Mucosa of rectum (tissue), 2 donors: Measurements from ENCODE around the gene RYR3.

Experiments
- H3K27ac ChIP-seq, 2 donors: one replicate each; pipeline ENCODE4 v1.7.0; 2013; ENCODE audit warnings: inconsistent platforms in 2 of 2, low read depth in 2 of 2, low read length in 2 of 2
- H3K27me3 ChIP-seq, 2 donors: one replicate each; pipeline ENCODE4 v1.7.0; 2013; ENCODE audit warnings: low read length in 2 of 2; ENCODE audit not compliant: control insufficient read depth in 2 of 2, insufficient read depth in 2 of 2
- H3K36me3 ChIP-seq, 2 donors: one replicate each; pipeline ENCODE4 v1.7.0; 2013; ENCODE audit warnings: low read length in 2 of 2; ENCODE audit not compliant: control insufficient read depth in 2 of 2, insufficient read depth in 2 of 2
- H3K4me1 ChIP-seq, 2 donors: one replicate each; pipeline ENCODE4 v1.7.0; 2013; ENCODE audit warnings: low read length in 2 of 2, mild to moderate bottlenecking in 1 of 2; ENCODE audit not compliant: control insufficient read depth in 2 of 2, insufficient read depth in 2 of 2
- H3K4me3 ChIP-seq, 2 donors: one replicate each; pipeline ENCODE4 v1.7.0; 2013; ENCODE audit warnings: low read length in 2 of 2
- H3K9ac ChIP-seq, 2 donors: one replicate each; pipeline ENCODE4 v1.7.0; 2013; ENCODE audit warnings: low read length in 2 of 2, low read depth in 1 of 2, mild to moderate bottlenecking in 1 of 2
- H3K9me3 ChIP-seq, 2 donors: one replicate each; pipeline ENCODE4 v1.7.0; 2013; ENCODE audit warnings: low read length in 2 of 2; ENCODE audit not compliant: control insufficient read depth in 2 of 2
- donor health status: healthy.
- donor health status: Normal muscosa, but diverticular disease.

The RYR3 gene

DNA sequence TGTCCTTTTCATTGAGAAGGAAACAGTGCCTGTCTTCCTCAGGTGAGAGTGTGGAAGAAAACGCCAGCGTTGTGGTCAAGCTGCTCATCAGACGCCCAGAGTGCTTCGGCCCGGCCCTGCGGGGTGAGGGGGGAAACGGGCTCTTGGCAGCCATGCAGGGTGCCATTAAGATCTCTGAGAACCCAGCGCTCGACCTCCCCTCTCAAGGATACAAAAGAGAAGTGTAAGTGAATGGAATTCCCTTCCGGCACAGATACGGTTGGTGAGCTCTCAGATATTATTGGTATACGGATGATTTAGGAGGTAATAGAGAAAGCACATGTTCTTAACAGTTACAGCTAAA lies 411.9 kb downstream of the RYR3 start:
- H3K9ac ChIP-seq: no peak overlapping the region
- H3K4me1 ChIP-seq: no peaks in the 10 kb centered on the region
- no peak overlapping the region for H3K4me3 ChIP-seq
- H3K27ac ChIP-seq: no peak overlapping the region
- H3K27me3 ChIP-seq: no peaks in the 10 kb centered on the region
- no peaks in the 10 kb centered on the region for H3K36me3 ChIP-seq
- H3K9me3 ChIP-seq: no peaks in the 10 kb centered on the region

DNA sequence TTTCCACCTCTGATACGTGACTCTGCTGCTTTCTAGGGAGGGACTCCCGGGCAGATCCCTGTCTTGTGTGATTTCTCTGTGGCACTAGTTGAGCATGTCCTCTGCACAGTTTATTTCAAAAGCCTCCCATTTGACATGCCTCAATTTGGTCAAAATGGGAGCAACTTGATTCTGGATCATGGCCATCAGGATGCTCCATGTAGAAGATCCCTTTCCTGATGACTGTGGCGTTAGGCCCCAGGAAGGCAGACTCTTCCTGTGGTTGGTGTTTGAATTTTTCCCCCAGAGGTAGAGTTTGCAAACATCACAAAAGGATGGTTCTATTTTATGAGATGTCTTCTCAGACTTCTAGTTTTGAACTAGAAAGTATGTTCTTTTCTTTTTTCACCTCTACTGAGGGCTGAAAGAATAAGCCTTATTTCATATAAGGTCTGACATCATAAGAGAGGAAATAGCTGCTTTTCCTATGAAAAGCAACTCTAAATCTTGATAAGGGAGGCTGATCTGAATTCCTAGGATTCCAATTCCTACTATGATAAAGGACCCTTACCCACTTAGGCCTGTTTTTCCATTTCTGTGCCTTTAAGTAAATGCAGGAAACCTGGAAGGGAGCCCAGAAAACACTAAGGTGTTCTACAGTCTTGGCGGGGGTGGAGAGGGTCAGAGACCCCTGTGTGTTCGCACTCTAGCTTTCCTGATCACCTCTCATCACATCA lies 413.7 kb downstream of the RYR3 start:
- Histone ChIP-seq H3K4me3 (no peak overlapping the region), H3K4me1 (no peaks in the 10 kb centered on the region), H3K9ac (no peak overlapping the region), H3K27ac (no peak overlapping the region), H3K9me3 (no peaks in the 10 kb centered on the region), H3K36me3 (no peaks in the 10 kb centered on the region), H3K27me3 (no peaks in the 10 kb centered on the region)

DNA sequence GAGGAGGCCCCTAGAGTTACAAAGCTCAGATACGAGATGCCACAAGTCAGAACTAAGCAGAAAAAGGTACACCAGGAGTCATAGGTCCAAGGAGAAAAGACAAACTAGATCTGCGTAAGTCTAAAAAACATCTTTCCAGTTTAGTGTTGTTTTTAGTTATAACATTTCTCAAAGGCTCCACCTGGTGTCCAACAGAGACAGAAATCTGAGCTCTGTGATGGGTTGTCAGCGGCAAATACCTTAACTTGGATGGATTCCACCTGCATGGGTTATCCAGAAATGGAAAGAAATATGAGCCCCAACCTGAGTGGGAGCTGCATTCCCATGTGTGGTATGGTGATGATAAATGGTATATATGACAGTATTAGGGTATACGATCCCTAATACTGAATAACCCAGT lies 418.9 kb downstream of the RYR3 start:
- H3K36me3 ChIP-seq: no peaks in the 10 kb centered on the region
- H3K4me1 ChIP-seq: no peaks in the 10 kb centered on the region
- H3K4me3 ChIP-seq: no peak overlapping the region
- H3K9ac ChIP-seq: no peak overlapping the region
- H3K27me3 ChIP-seq: no peaks in the 10 kb centered on the region
- no peak overlapping the region for H3K27ac ChIP-seq
- no peaks in the 10 kb centered on the region for H3K9me3 ChIP-seq

DNA sequence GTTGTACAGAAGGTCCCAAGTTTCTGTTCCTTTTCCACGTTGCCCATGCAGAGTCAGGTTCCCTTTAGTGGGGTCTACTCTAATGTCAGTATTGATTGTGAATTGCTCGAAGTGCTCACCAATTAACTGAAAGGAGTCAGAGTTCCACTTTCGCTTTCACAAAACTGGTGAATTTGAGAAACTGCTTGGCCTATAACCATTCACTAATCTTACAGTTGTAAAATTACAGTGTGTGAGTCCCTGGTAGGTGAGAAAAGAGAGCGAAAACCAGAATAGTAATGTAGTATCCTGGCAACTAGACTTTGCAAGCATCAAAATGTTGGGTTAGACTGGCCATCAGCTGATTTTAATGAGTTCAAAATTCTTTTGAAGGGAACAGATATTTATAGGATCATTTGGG lies 420.0 kb downstream of the RYR3 start:
- Histone ChIP-seq H3K4me3 (no peak overlapping the region), H3K9ac (no peak overlapping the region), H3K9me3 (no peaks in the 10 kb centered on the region), H3K27ac (no peak overlapping the region), H3K27me3 (no peaks in the 10 kb centered on the region), H3K36me3 (no peaks in the 10 kb centered on the region), H3K4me1 (no peaks in the 10 kb centered on the region)

DNA sequence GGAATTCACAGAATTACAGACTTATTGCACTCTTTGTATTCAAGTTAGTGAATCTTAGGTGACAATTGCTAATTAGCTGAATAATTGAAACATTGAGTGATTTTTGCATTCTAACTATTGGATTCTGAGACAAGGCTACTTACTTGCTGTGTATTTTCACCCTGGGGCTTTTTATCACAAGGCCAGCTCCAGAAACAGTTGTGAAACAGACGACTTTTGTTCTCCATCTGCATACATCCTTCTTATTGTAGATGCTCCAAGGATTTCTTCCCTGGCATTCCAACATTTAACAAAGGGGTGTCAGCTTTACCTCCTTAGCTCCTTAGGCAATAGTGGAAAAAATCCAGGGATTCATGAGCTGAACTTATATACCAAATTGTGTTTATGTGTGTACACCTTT lies 424.4 kb downstream of the RYR3 start:
- H3K9me3 ChIP-seq: no peaks in the 10 kb centered on the region
- no peak overlapping the region for H3K9ac ChIP-seq
- no peak overlapping the region for H3K27ac ChIP-seq
- no peak overlapping the region for H3K4me3 ChIP-seq
- H3K36me3 ChIP-seq: no peaks in the 10 kb centered on the region
- H3K27me3 ChIP-seq: no peaks in the 10 kb centered on the region
- no peaks in the 10 kb centered on the region for H3K4me1 ChIP-seq

DNA sequence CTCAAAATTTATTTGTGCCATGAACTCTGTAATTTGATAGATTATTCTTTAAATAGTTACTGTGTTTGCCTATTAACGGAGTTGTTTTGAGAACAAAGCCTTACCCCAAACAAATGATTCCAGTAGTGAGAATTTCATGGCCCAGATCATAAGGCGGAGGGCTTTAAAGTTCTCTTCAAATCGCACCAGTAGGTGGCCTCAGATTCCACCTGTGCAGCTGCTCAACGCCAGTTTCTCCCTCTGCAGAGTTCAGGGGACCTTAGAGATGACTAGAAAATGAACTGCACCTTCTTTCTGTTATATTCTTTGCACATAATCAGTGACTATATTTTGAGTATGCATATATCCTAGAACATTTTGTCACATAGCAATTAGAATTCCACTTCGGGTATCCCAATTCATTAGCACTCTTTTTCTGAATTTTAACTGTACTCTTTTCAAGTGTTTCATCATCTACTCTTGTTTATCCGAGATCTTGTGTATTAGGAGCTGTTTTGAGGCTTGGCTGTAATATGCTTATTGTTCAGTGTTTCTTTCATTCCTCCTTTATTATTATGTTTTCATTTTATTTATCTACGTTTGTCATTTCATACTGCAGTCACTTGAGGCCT lies 425.0 kb downstream of the RYR3 start:
- no peaks in the 10 kb centered on the region for H3K4me1 ChIP-seq
- no peak overlapping the region for H3K9ac ChIP-seq
- no peak overlapping the region for H3K4me3 ChIP-seq
- no peaks in the 10 kb centered on the region for H3K9me3 ChIP-seq
- H3K27ac ChIP-seq: no peak overlapping the region
- H3K36me3 ChIP-seq: no peaks in the 10 kb centered on the region
- H3K27me3 ChIP-seq: no peaks in the 10 kb centered on the region

- no peaks in the 10 kb centered on the region for H3K27me3 ChIP-seq
- no peak overlapping the region for H3K9ac ChIP-seq
- no peak overlapping the region for H3K4me3 ChIP-seq
- H3K9me3 ChIP-seq: no peaks in the 10 kb centered on the region
- H3K36me3 ChIP-seq: no peaks in the 10 kb centered on the region
- H3K4me1 ChIP-seq: no peaks in the 10 kb centered on the region
- no peak overlapping the region for H3K27ac ChIP-seq
These were observed 427.2 kb downstream of the RYR3 start for GRCh38 chr15:33737687-33738601.

- no peak overlapping the region for H3K27ac ChIP-seq
- no peak overlapping the region for H3K4me3 ChIP-seq
These were observed 428.3 kb downstream of the RYR3 start for GRCh38 chr15:33738941-33739664.

GRCh38 chr15:33742306-33742705 lies 431.5 kb downstream of the RYR3 start:
- no peak overlapping the region for H3K27ac ChIP-seq
- no peak overlapping the region for H3K4me3 ChIP-seq
- no peaks in the 10 kb centered on the region for H3K36me3 ChIP-seq
- H3K9me3 ChIP-seq: no peaks in the 10 kb centered on the region
- no peak overlapping the region for H3K9ac ChIP-seq
- H3K27me3 ChIP-seq: no peaks in the 10 kb centered on the region
- no peaks in the 10 kb centered on the region for H3K4me1 ChIP-seq

More at GRCh38 chr15:33738941-33739664, 428.3 kb downstream of the RYR3 start:
- no peaks in the 10 kb centered on the region for H3K27me3 ChIP-seq
- H3K4me1 ChIP-seq: no peaks in the 10 kb centered on the region
- no peaks in the 10 kb centered on the region for H3K9me3 ChIP-seq
- H3K9ac ChIP-seq: no peak overlapping the region
- H3K36me3 ChIP-seq: no peaks in the 10 kb centered on the region

- H3K36me3 ChIP-seq: no peaks in the 10 kb centered on the region
- no peak overlapping the region for H3K4me3 ChIP-seq
- no peaks in the 10 kb centered on the region for H3K9me3 ChIP-seq
These were observed 432.0 kb downstream of the RYR3 start for GRCh38 chr15:33742800-33743199.

More at GRCh38 chr15:33742800-33743199, 432.0 kb downstream of the RYR3 start:
- Histone ChIP-seq H3K27me3 (no peaks in the 10 kb centered on the region), H3K4me1 (no peaks in the 10 kb centered on the region), H3K27ac (no peak overlapping the region), H3K9ac (no peak overlapping the region)
